CD4-positive, alpha-beta T cell treated with Interleukin-21 for 1 hour (primary cell): ENCODE results near the gene ADAMTS8.

Experiments
- DNase-seq: peaks from one replicate; pipeline ENCODE4 v3.0.0-alpha.2; 2020

Gene ADAMTS8

GRCh38 chr11:130389335-130389935 lies 39.0 kb downstream of the ADAMTS8 start:
- peak; percentile 54 for DNase-seq

GRCh38 chr11:130388607-130389205 lies 39.7 kb downstream of the ADAMTS8 start:
- peak; percentile 32 for DNase-seq

- DNase-seq = no peak
These were observed 42.4 kb downstream of the ADAMTS8 start for GRCh38 chr11:130386056-130386455.

- DNase-seq = no peak
These were observed 44.8 kb downstream of the ADAMTS8 start for GRCh38 chr11:130383344-130384211.

GRCh38 chr11:130381317-130381716 lies 47.1 kb downstream of the ADAMTS8 start:
- DNase-seq = no peak

- no peak for DNase-seq
These were observed 47.6 kb downstream of the ADAMTS8 start for GRCh38 chr11:130380778-130381177.

GRCh38 chr11:130379276-130379675 lies 49.1 kb downstream of the ADAMTS8 start:
- DNase-seq = no peak

GRCh38 chr11:130370845-130371590 lies 57.4 kb downstream of the ADAMTS8 start:
- peak; percentile 11 for DNase-seq

GRCh38 chr11:130369713-130370112 lies 58.7 kb downstream of the ADAMTS8 start:
- no peak for DNase-seq

- no peak for DNase-seq
These were observed 59.2 kb downstream of the ADAMTS8 start for GRCh38 chr11:130369141-130369691.

GRCh38 chr11:130359419-130359818 lies 69.0 kb downstream of the ADAMTS8 start:
- DNase-seq = no peak

- DNase-seq = no peak
These were observed 70.0 kb downstream of the ADAMTS8 start for GRCh38 chr11:130358398-130358797.
